GM12878 (cell line): ENCODE data around the gene KCNQ1. TPM values are rescaled to one million over a fixed set of nuclear protein-coding genes. Genes with fewer than 3 reads are reported as not detected.

ENCODE experiments used
- ATAC-seq: fragments of 200-7000 bp; cut with Tn5 transposase; 3 replicates; pipeline ENCODE4 v1.9.1; 2020; ENCODE audit warnings: mild to moderate bottlenecking, moderate library complexity
- BruUV-seq: library from RNA; stranded (reverse); fragments of 400-500 nt; replicated peaks from 2 replicates; lab custom pipeline; 2021; lab: Mats Ljungman, UMichigan
- CTCF ChIA-PET: fragments of 300-600 bp; sonication (Branson Sonifier 250); formaldehyde crosslinking; extraction: SDS; loops from one replicate; lab custom pipeline; 2021; ENCODE audit warnings: inconsistent platforms; lab: Yijun Ruan, JAX
- POLR2A ChIA-PET: fragments of 350-600 bp; formaldehyde crosslinking; extraction: SDS; loops from one replicate; lab custom pipeline; 2021; ENCODE audit warnings: inconsistent platforms; lab: Charles Lee
- RAD21 ChIA-PET: fragments of 300-600 bp; sonication (Branson Sonifier 250); formaldehyde crosslinking; loops from one replicate; lab custom pipeline; 2023; ENCODE audit warnings: antibody characterized with exemption; ENCODE audit not compliant: unreplicated experiment; lab: Charles Lee
- SMC1A ChIA-PET: fragments of 300-600 bp; sonication (Branson Sonifier 250); formaldehyde crosslinking; loops from one replicate; lab custom pipeline; 2023; ENCODE audit not compliant: unreplicated experiment, uncharacterized antibody; lab: Charles Lee
- DNase-seq: peaks from one replicate; pipeline ENCODE4 v3.0.0-alpha.2; 2011; ENCODE audit warnings: low read depth, low spot score
- FAIRE-seq: peaks from 3 replicates; lab custom pipeline; 2011; peaks lifted over from hg19 to GRCh38; lab: Jason Lieb, UNC
- H2AFZ ChIP-seq: 2 replicates; pipeline ENCODE4 v1.6.0; 2011; ENCODE audit warnings: low read depth, low read length, control low read depth; ENCODE audit not compliant: control insufficient read depth
- H3K27ac ChIP-seq: 2 replicates; pipeline ENCODE4 v1.5.1; 2011; ENCODE audit warnings: control low read depth; ENCODE audit not compliant: control insufficient read depth, insufficient read depth
- H3K27me3 ChIP-seq, 2 experiments: replicated peaks in 1 of 2; 2 replicates each; pipeline versions ENCODE4 v1.6.0 to v1.6.1; 2011; ENCODE audit warnings: low read length in 1 of 2; ENCODE audit not compliant: control insufficient read depth in 2 of 2, insufficient read depth in 2 of 2
- H3K36me3 ChIP-seq, 2 experiments: 2 replicates each; pipeline ENCODE4 v1.5.1; 2011; ENCODE audit warnings: low read length in 1 of 2; ENCODE audit not compliant: control insufficient read depth in 2 of 2, insufficient read depth in 2 of 2
- H3K4me1 ChIP-seq: 2 replicates; pipeline ENCODE4 v1.6.1; 2011; ENCODE audit warnings: mild to moderate bottlenecking, low read length, moderate library complexity, mixed read lengths; ENCODE audit not compliant: control insufficient read depth, insufficient read depth
- H3K4me2 ChIP-seq: 2 replicates; pipeline ENCODE4 v1.6.0; 2011; ENCODE audit warnings: control low read depth; ENCODE audit not compliant: control insufficient read depth, insufficient read depth
- H3K4me3 ChIP-seq: fragments of 200-600 bp; sonication (generic); 2 replicates; pipeline ENCODE4 v1.5.1; 2016
- H3K79me2 ChIP-seq: 2 replicates; pipeline ENCODE4 v1.6.0; 2011; ENCODE audit warnings: low read length; ENCODE audit not compliant: control insufficient read depth, insufficient read depth
- H3K9ac ChIP-seq: 2 replicates; pipeline ENCODE4 v1.8.0; 2011; ENCODE audit warnings: low read length, control low read depth, mixed read lengths; ENCODE audit not compliant: control insufficient read depth, insufficient read depth
- H3K9me3 ChIP-seq: replicated peaks from 3 replicates; pipeline ENCODE4 v1.5.1; 2011; ENCODE audit warnings: mild to moderate bottlenecking, low read length; ENCODE audit not compliant: control insufficient read depth, insufficient read depth
- H4K20me1 ChIP-seq: 2 replicates; pipeline ENCODE4 v1.6.0; 2011; ENCODE audit not compliant: control insufficient read depth, insufficient read depth
- BACH1 ChIP-seq: fragments of 450-650 bp; IDR thresholded peaks from 2 replicates; pipeline ENCODE4 v1.6.1; 2017; ENCODE audit warnings: mild to moderate bottlenecking, borderline replicate concordance
- BCLAF1 ChIP-seq: fragments of 450-650 bp; IDR thresholded peaks from 2 replicates; pipeline ENCODE4 v1.6.1; 2017; ENCODE audit warnings: antibody characterized with exemption, mild to moderate bottlenecking, moderate library complexity
- CTCF ChIP-seq, 3 experiments: IDR thresholded peaks in 2 of 3; conservative IDR thresholded peaks in 1 of 3; 2 replicates each; pipeline ENCODE4 v1.5.1; 2011; ENCODE audit warnings: low read depth in 3 of 3, low read length in 3 of 3, mild to moderate bottlenecking in 3 of 3, control low read depth in 2 of 3, moderate library complexity in 2 of 3, inconsistent platforms in 1 of 3, mixed read lengths in 1 of 3; ENCODE audit not compliant: control insufficient read depth in 2 of 3, insufficient read depth in 1 of 3; ENCODE audit errors: extremely low read depth in 1 of 3
- E4F1 ChIP-seq: fragments of 450-650 bp; IDR thresholded peaks from 2 replicates; pipeline ENCODE4 v1.6.1; 2018; ENCODE audit warnings: borderline replicate concordance, mild to moderate bottlenecking; ENCODE audit not compliant: partially characterized antibody
- HDGF ChIP-seq: fragments of 450-650 bp; IDR thresholded peaks from 2 replicates; pipeline ENCODE4 v1.6.1; 2016; ENCODE audit warnings: antibody characterized with exemption
- MAX ChIP-seq: IDR thresholded peaks from 2 replicates; pipeline ENCODE4 v1.6.1; 2012; ENCODE audit warnings: low read depth, low read length, improper control_type of control experiment
- MTA3 ChIP-seq: IDR thresholded peaks from 2 replicates; pipeline ENCODE4 v1.6.1; 2012; ENCODE audit warnings: low read length, inconsistent platforms, borderline replicate concordance
- PRDM15 ChIP-seq: fragments of 450-650 bp; formaldehyde crosslinking; IDR thresholded peaks from 2 replicates; pipeline ENCODE4 v1.4.0; 2020; ENCODE audit warnings: mild to moderate bottlenecking, moderate library complexity
- SRF ChIP-seq, 2 experiments: IDR thresholded peaks; 2 replicates each; pipeline ENCODE4 v1.6.1; 2011; ENCODE audit warnings: low read depth in 2 of 2, low read length in 2 of 2, mild to moderate bottlenecking in 1 of 2, moderate library complexity in 1 of 2
- TARDBP ChIP-seq: IDR thresholded peaks from 2 replicates; pipeline ENCODE4 v1.6.1; 2016; ENCODE audit warnings: borderline replicate concordance
- WRNIP1 ChIP-seq: IDR thresholded peaks from 2 replicates; pipeline ENCODE4 v1.6.1; 2011; ENCODE audit warnings: low read depth, low read length, improper control_type of control experiment, borderline replicate concordance
- ZNF384 ChIP-seq: IDR thresholded peaks from 2 replicates; pipeline ENCODE4 v1.6.1; 2012; ENCODE audit warnings: low read depth, mild to moderate bottlenecking, low read length, improper control_type of control experiment, borderline replicate concordance
- WGBS: methylation state at CpG from one replicate; pipeline ENCODE4 v1.1.6; 2016; ENCODE audit warnings: low lambda C conversion rate; ENCODE audit not compliant: insufficient replicate concordance, insufficient coverage; ENCODE audit errors: missing lambda C conversion rate; 5-methylcytosine and 5-hydroxymethylcytosine counted together
- in situ Hi-C: fragments of 300-500 bp; cut with MboI; formaldehyde crosslinking; loops from 9 replicates; pipeline ENCODE4 v1.14.3; 2018; ENCODE audit warnings: mixed read lengths
- intact Hi-C: fragments of 100-400 bp; cut with micrococcal nuclease; formaldehyde crosslinking; loops from one replicate; pipeline ENCODE4 v1.14.2; 2022; ENCODE audit not compliant: unreplicated experiment
- polyA plus RNA-seq, 11 experiments: library from polyadenylated mRNA; depleted of rRNA in 4 of 11; unstranded in 6 of 11; stranded (reverse) in 5 of 11; fragments of >200 nt; fragmentation: Nextera tagmentation in 4 of 11; fragmentation: Illumina TruSeq in 1 of 11; extraction: Ambion mirVana in 4 of 11; extraction: Trizol in 1 of 11; gene quantifications; 1 replicate in 1 of 11; 2 replicates in 10 of 11; pipeline versions ENCODE4 v1.2.1 to v1.2.3, GENCODE V29; 2011 to 2016; ENCODE audit warnings: inconsistent platforms in 2 of 11, missing spikeins in 2 of 11, low read depth in 1 of 11
- total RNA-seq, 4 experiments: library from RNA; depleted of rRNA in 3 of 4; stranded (reverse); fragments of >200 nt in 3 of 4; fragmentation: Illumina TruSeq in 1 of 4; extraction: Trizol in 1 of 4; gene quantifications; 2 replicates each; pipeline versions ENCODE4 v1.2.1 to v1.2.3, GENCODE V29; 2013 to 2021

Gene KCNQ1
- total and polyA plus RNA-seq, 10 of the 15 experiments (the other 5 are each of a cell fraction or from before 2014, with no cell fraction given), result 0.03 to 0.15 (median 0.12) TPM; not detected in 7

- H3K27me3 ChIP-seq, result no peaks in the 10 kb centered on the region; a peak in 1 of 4 replicates
- no peak for ATAC-seq
- BruUV-seq, result no TSS peak
- TF ChIP-seq SRF (IDR thresholded peaks at IDR 0.05; ENCODE audit: low read depth in 2 of 2, low read length in 2 of 2) (no peak), ZNF384 (no peak), WRNIP1 (no peak), PRDM15 (CRISPR knock-in tag) (no peak), E4F1 (no peak), MTA3 (no peak), BCLAF1 (no peak), MAX (no peak), TARDBP (no peak), BACH1 (no peak), HDGF (no peak), CTCF (IDR thresholded peaks at IDR 0.05 in 2 of 3, conservative IDR thresholded peaks at IDR 0.05 in 1 of 3; ENCODE audit: control insufficient read depth in 2 of 3, extremely low read depth in 1 of 3, insufficient read depth in 1 of 3, low read depth in 3 of 3, low read length in 3 of 3) (no peak)
These were observed 205.0 kb downstream of the KCNQ1 start for GRCh38 chr11:2649848-2650247.

More at GRCh38 chr11:2649848-2650247, 205.0 kb downstream of the KCNQ1 start:
- intact Hi-C loops (no loop called here), in situ Hi-C loops (no loop called here)
- H3K4me3 ChIP-seq, result no peak overlapping the region
- DNase-seq, result no peak
- SMC1A ChIA-PET, result no interaction called here
- H3K9me3 ChIP-seq, result peaks cover 7% of the 10 kb centered on the region
- CTCF ChIA-PET, result no interaction called here
- RAD21 ChIA-PET, result no interaction called here
- POLR2A ChIA-PET, result no interaction called here
- H2AFZ ChIP-seq, result no peak overlapping the region
- FAIRE-seq, result no peak
- H3K27ac ChIP-seq, result no peak overlapping the region
- no peaks in the 10 kb centered on the region for H3K79me2 ChIP-seq
- H3K9ac ChIP-seq, result no peak overlapping the region
- no peaks in the 10 kb centered on the region for H3K4me1 ChIP-seq
- H3K36me3 ChIP-seq, result no peaks in the 10 kb centered on the region
- 54% methylated on average over 2 of the region's 2 CpGs for WGBS
- no peak overlapping the region for H3K4me2 ChIP-seq
- H4K20me1 ChIP-seq, result no peaks in the 10 kb centered on the region
